H9 (cell line): Measurements from ENCODE around the gene NUP107. TPM values are rescaled to one million over a fixed set of nuclear protein-coding genes. Genes with fewer than 3 reads are reported as not detected.

Experiments
- DNase-seq: peaks from one replicate; pipeline ENCODE4 v3.0.0-alpha.2; 2017
- H2AFZ ChIP-seq: one replicate; pipeline ENCODE4 v1.6.1; 2013; ENCODE audit warnings: mild to moderate bottlenecking, low read length, control low read depth, moderate library complexity
- H2AK5ac ChIP-seq: 2 replicates; pipeline ENCODE4 v1.6.1; 2013; ENCODE audit warnings: low read length, control low read depth, mixed read lengths; ENCODE audit not compliant: insufficient read length
- H2BK120ac ChIP-seq: one replicate; pipeline ENCODE4 v1.6.1; 2013; ENCODE audit warnings: low read depth, mild to moderate bottlenecking, low read length, control low read depth, inconsistent platforms; ENCODE audit not compliant: poor library complexity, severe bottlenecking
- H2BK12ac ChIP-seq: 2 replicates; pipeline ENCODE4 v1.6.1; 2013; ENCODE audit warnings: low read length, control low read depth, mixed read lengths, low read depth; ENCODE audit not compliant: insufficient read length
- H2BK15ac ChIP-seq: 2 replicates; pipeline ENCODE4 v1.6.1; 2013; ENCODE audit warnings: low read depth, low read length, control low read depth
- H2BK20ac ChIP-seq: one replicate; pipeline ENCODE4 v1.6.1; 2013; ENCODE audit warnings: low read depth, mild to moderate bottlenecking, low read length, control low read depth, inconsistent platforms; ENCODE audit not compliant: poor library complexity, severe bottlenecking
- H2BK5ac ChIP-seq: 2 replicates; pipeline ENCODE4 v1.6.1; 2013; ENCODE audit warnings: low read length, control low read depth, mixed read lengths; ENCODE audit not compliant: insufficient read length
- H3K14ac ChIP-seq: 2 replicates; pipeline ENCODE4 v1.6.1; 2013; ENCODE audit warnings: low read length, control low read depth; ENCODE audit not compliant: insufficient read depth
- H3K18ac ChIP-seq: 2 replicates; pipeline ENCODE4 v1.6.1; 2013; ENCODE audit warnings: low read depth, mild to moderate bottlenecking, mixed read lengths, low read length, control low read depth; ENCODE audit not compliant: insufficient read length
- H3K23ac ChIP-seq: 2 replicates; pipeline ENCODE4 v1.6.1; 2013; ENCODE audit warnings: low read length, control low read depth, mixed read lengths, low read depth; ENCODE audit not compliant: insufficient read length
- H3K23me2 ChIP-seq: 2 replicates; pipeline ENCODE4 v1.6.1; 2013; ENCODE audit warnings: low read depth, mild to moderate bottlenecking, mixed read lengths, low read length, control low read depth; ENCODE audit not compliant: insufficient read length, poor library complexity, severe bottlenecking
- H3K27ac ChIP-seq: 2 replicates; pipeline ENCODE4 v1.5.1; 2013; ENCODE audit warnings: low read length, control low read depth, mixed read lengths, low read depth; ENCODE audit not compliant: insufficient read length
- H3K27me3 ChIP-seq: 2 replicates; pipeline ENCODE4 v1.6.1; 2013; ENCODE audit warnings: low read length, control low read depth, inconsistent platforms; ENCODE audit not compliant: insufficient read depth
- H3K4ac ChIP-seq: 2 replicates; pipeline ENCODE4 v1.6.1; 2013; ENCODE audit warnings: low read depth, mild to moderate bottlenecking, control low read depth, inconsistent platforms, low read length, moderate library complexity
- H3K4me1 ChIP-seq: 2 replicates; pipeline ENCODE4 v1.6.1; 2013; ENCODE audit warnings: low read length, control low read depth, inconsistent platforms; ENCODE audit not compliant: insufficient read depth
- H3K4me2 ChIP-seq: 2 replicates; pipeline ENCODE4 v1.6.1; 2013; ENCODE audit warnings: low read length, control low read depth, mixed read lengths; ENCODE audit not compliant: insufficient read length, insufficient read depth
- H3K56ac ChIP-seq: 2 replicates; pipeline ENCODE4 v1.6.1; 2013; ENCODE audit warnings: low read depth, mild to moderate bottlenecking, mixed read lengths, low read length, control low read depth; ENCODE audit not compliant: insufficient read length
- H3K79me1 ChIP-seq: 2 replicates; pipeline ENCODE4 v1.6.1; 2013; ENCODE audit warnings: low read depth, mild to moderate bottlenecking, moderate library complexity, low read length, control low read depth, inconsistent platforms; ENCODE audit not compliant: insufficient read depth, poor library complexity, severe bottlenecking
- H3K79me2 ChIP-seq: 2 replicates; pipeline ENCODE4 v1.6.1; 2013; ENCODE audit warnings: low read length, control low read depth, inconsistent platforms; ENCODE audit not compliant: insufficient read depth
- H3K9ac ChIP-seq: 2 replicates; pipeline ENCODE4 v1.6.1; 2013; ENCODE audit warnings: low read length, control low read depth, mixed read lengths; ENCODE audit not compliant: insufficient read length; ENCODE audit errors: extremely low read depth
- H3K9me3 ChIP-seq: one replicate; pipeline ENCODE4 v1.6.1; 2013; ENCODE audit warnings: low read depth, low read length, inconsistent platforms; ENCODE audit not compliant: control insufficient read depth
- H3T11ph ChIP-seq: one replicate; pipeline ENCODE4 v1.6.1; 2013; ENCODE audit warnings: mild to moderate bottlenecking, low read length, control low read depth, inconsistent platforms
- H4K20me1 ChIP-seq: one replicate; pipeline ENCODE4 v1.6.1; 2013; ENCODE audit not compliant: control insufficient read depth, insufficient read length, insufficient read depth
- H4K5ac ChIP-seq: 2 replicates; pipeline ENCODE4 v1.6.1; 2013; ENCODE audit warnings: low read depth, mild to moderate bottlenecking, mixed read lengths, low read length, control low read depth; ENCODE audit not compliant: insufficient read length
- H4K8ac ChIP-seq: replicated peaks from 2 replicates; pipeline ENCODE4 v1.6.1; 2013; ENCODE audit warnings: low read length, control low read depth, mixed read lengths, low read depth; ENCODE audit not compliant: insufficient read length
- H4K91ac ChIP-seq: 2 replicates; pipeline ENCODE4 v1.6.1; 2013; ENCODE audit warnings: low read depth, mild to moderate bottlenecking, moderate library complexity, mixed read lengths, low read length, control low read depth; ENCODE audit not compliant: insufficient read length
- H3K27ac Mint-ChIP-seq, 3 experiments: 2 replicates in 2 of 3; 3 replicates in 1 of 3; pipeline ENCODE4 v1.8.0; 2020 to 2021; ENCODE audit warnings: mixed read lengths in 3 of 3, mild to moderate bottlenecking in 1 of 3, moderate library complexity in 1 of 3
- H3K27me3 Mint-ChIP-seq: 2 replicates; pipeline ENCODE4 v1.8.0; 2021; ENCODE audit warnings: low read depth, mild to moderate bottlenecking, moderate library complexity, mixed read lengths
- H3K36me3 Mint-ChIP-seq, 3 experiments: 2 replicates in 2 of 3; 3 replicates in 1 of 3; pipeline ENCODE4 v1.8.0; 2020 to 2021; ENCODE audit warnings: low read depth in 3 of 3, mixed read lengths in 3 of 3; ENCODE audit not compliant: insufficient read depth in 1 of 3
- H3K4me1 Mint-ChIP-seq, 2 experiments: 2 replicates each; pipeline ENCODE4 v1.8.0; 2020; ENCODE audit warnings: mixed read lengths in 2 of 2
- H3K4me3 Mint-ChIP-seq, 2 experiments: 2 replicates in 1 of 2; 3 replicates in 1 of 2; pipeline ENCODE4 v1.8.0; 2020 to 2021; ENCODE audit warnings: mild to moderate bottlenecking in 2 of 2, mixed read lengths in 2 of 2, moderate library complexity in 1 of 2
- H3K9me3 Mint-ChIP-seq, 2 experiments: 2 replicates in 1 of 2; 3 replicates in 1 of 2; pipeline ENCODE4 v1.8.0; 2020; ENCODE audit warnings: mild to moderate bottlenecking in 2 of 2, mixed read lengths in 2 of 2, moderate library complexity in 1 of 2
- WGBS: extraction: QIAGEN DNeasy Blood & Tissue Kit; methylation state at CpG from one replicate; pipeline ENCODE4 v1.1.7; 2013; ENCODE audit warnings: missing lambda C conversion rate, low lambda C conversion rate, mixed read lengths; ENCODE audit not compliant: insufficient read length; ENCODE audit errors: extremely low coverage; 5-methylcytosine and 5-hydroxymethylcytosine counted together
- total RNA-seq: library from RNA; stranded (reverse); gene quantifications from 2 replicates; pipeline ENCODE4 v1.2.1, GENCODE V29; 2021
- TF ChIP-seq, protein P1 (sequence below): fragments of 200-600 bp; sonication (generic); conservative IDR thresholded peaks from 3 replicates; pipeline ENCODE4 v1.8.0; 2021; ENCODE audit warnings: antibody characterized with exemption, mild to moderate bottlenecking

NUP107 gene
- total RNA-seq, 1 experiment from 2014 or later = 147 TPM

DNA sequence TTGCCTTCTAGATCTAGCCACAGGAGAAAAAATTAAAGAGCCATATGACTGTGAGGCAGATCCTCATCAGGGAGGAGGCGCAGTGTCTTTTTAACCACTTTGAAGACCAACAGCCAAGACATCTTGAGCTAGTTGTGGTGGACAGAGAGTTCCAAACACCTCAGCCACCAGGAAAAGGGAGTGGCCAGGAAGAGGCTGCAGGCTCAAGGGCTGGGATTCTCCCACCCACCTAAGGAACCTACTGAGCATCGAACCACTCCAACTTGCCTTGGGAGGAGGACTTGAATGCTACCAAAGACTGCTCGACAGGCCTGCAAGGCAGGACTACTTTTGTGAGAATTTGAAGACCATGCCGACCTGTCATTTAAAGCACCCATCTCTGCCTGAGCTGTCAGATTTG, 106.7 kb downstream of the NUP107 start:
- H3K27ac Mint-ChIP-seq = no peak overlapping the region
- no peak overlapping the region for H3K27ac ChIP-seq
- no peaks in the 10 kb centered on the region for H4K20me1 ChIP-seq
- no peak overlapping the region for H3K14ac ChIP-seq
- no peak overlapping the region for H3K56ac ChIP-seq
- H2BK120ac ChIP-seq = no peak overlapping the region
- no peaks in the 10 kb centered on the region for H3K23me2 ChIP-seq
- H3K18ac ChIP-seq = no peak overlapping the region
- no peak overlapping the region for H2BK20ac ChIP-seq
- H3K27me3 Mint-ChIP-seq = no peaks in the 10 kb centered on the region; the same call in 1 of the 2 replicates
- no peak overlapping the region for H3K23ac ChIP-seq
- no peak overlapping the region for H3K4ac ChIP-seq
- H4K5ac ChIP-seq = no peak overlapping the region
- no peak overlapping the region for H3K9ac ChIP-seq
- H2BK12ac ChIP-seq = no peak overlapping the region
- no peak overlapping the region for H2AK5ac ChIP-seq
- no peak overlapping the region for H3K4me3 Mint-ChIP-seq
- no peak overlapping the region for H2AFZ ChIP-seq
- H2BK5ac ChIP-seq = no peak overlapping the region
- no peaks in the 10 kb centered on the region for H3K36me3 Mint-ChIP-seq
- no peaks in the 10 kb centered on the region for H3K79me2 ChIP-seq
- no peaks in the 10 kb centered on the region for H3K27me3 ChIP-seq
- no peaks in the 10 kb centered on the region for H3K4me1 ChIP-seq
- H3K4me1 Mint-ChIP-seq = peaks cover 0 to 5% of the 10 kb centered on the region in 2 experiments; a peak in 3 of 4 replicates
- TF ChIP-seq, protein P1, sequence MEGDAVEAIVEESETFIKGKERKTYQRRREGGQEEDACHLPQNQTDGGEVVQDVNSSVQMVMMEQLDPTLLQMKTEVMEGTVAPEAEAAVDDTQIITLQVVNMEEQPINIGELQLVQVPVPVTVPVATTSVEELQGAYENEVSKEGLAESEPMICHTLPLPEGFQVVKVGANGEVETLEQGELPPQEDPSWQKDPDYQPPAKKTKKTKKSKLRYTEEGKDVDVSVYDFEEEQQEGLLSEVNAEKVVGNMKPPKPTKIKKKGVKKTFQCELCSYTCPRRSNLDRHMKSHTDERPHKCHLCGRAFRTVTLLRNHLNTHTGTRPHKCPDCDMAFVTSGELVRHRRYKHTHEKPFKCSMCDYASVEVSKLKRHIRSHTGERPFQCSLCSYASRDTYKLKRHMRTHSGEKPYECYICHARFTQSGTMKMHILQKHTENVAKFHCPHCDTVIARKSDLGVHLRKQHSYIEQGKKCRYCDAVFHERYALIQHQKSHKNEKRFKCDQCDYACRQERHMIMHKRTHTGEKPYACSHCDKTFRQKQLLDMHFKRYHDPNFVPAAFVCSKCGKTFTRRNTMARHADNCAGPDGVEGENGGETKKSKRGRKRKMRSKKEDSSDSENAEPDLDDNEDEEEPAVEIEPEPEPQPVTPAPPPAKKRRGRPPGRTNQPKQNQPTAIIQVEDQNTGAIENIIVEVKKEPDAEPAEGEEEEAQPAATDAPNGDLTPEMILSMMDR = no peak
- no peak overlapping the region for H4K91ac ChIP-seq
- no peak for DNase-seq
- no peaks in the 10 kb centered on the region for H3K9me3 ChIP-seq
- no peak overlapping the region for H3K4me2 ChIP-seq
- H2BK15ac ChIP-seq = no peak overlapping the region
- H3K79me1 ChIP-seq = no peaks in the 10 kb centered on the region
- H3T11ph ChIP-seq = no peak overlapping the region
- no peaks in the 10 kb centered on the region for H3K9me3 Mint-ChIP-seq
- no CpG with 5 or more reads among the region's 4 CpGs for WGBS
- H4K8ac ChIP-seq = no peak overlapping the region
